Measurements from ENCODE around the gene PANK4. TPM values are rescaled to one million over a fixed set of nuclear protein-coding genes. Genes with fewer than 3 reads are reported as not detected.

The PANK4 gene
- total and polyA plus RNA-seq, 2 donors (not counting 3 experiments of a cell fraction or from before 2014, with no cell fraction given), result 22.1 to 34.0 TPM

GRCh38 chr1:2528016-2528415 is 1.6 kb upstream of the PANK4 start:
- POLR2A ChIA-PET, result no interaction called here
- DNase-seq (ENCODE audit: low read depth, low spot score), result no peak
- intact Hi-C loops (cut with micrococcal nuclease), result no loop called here
- no peaks in the 10 kb centered on the region for H4K20me1 ChIP-seq (replicated peaks; ENCODE audit: control insufficient read depth, extremely low read depth, insufficient read depth, low read length)
- no peak overlapping the region for H3K9ac ChIP-seq (replicated peaks; ENCODE audit: extremely low read depth, insufficient read depth, low read length)
- no peaks in the 10 kb centered on the region for H3K36me3 ChIP-seq (ENCODE audit: control insufficient read depth in 2 of 2, extremely low read depth in 1 of 2, insufficient read depth in 2 of 2, low read length in 2 of 2)
- peaks cover 17% of the 10 kb centered on the region for H3K4me1 ChIP-seq (ENCODE audit: control insufficient read depth, extremely low read depth, insufficient read depth, low read length)
- H3K4me3 ChIP-seq (replicated peaks in 1 of 3; ENCODE audit: insufficient read depth in 1 of 3, low read depth in 1 of 3, low read length in 3 of 3), result no peak overlapping the region
- CTCF ChIA-PET, result no interaction called here
- no peak overlapping the region for H3K27ac ChIP-seq (ENCODE audit: insufficient read depth, low read depth, low read length)
- no peak overlapping the region for H3K4me2 ChIP-seq (ENCODE audit: insufficient read depth, low read length)
- no peaks in the 10 kb centered on the region for H3K9me1 ChIP-seq (replicated peaks; ENCODE audit: control insufficient read depth, extremely low read depth, insufficient read depth, low read length)
- no peak for FAIRE-seq
- no peaks in the 10 kb centered on the region for H3K9me3 ChIP-seq (replicated peaks; ENCODE audit: control insufficient read depth, insufficient read depth, low read length)
- no peak for TF ChIP-seq CTCF (IDR thresholded peaks at IDR 0.05; ENCODE audit: extremely low read depth in 1 of 2, insufficient read depth in 1 of 2, low read depth in 1 of 2, low read length in 2 of 2)
- no peak for TF ChIP-seq MAX (IDR thresholded peaks at IDR 0.05; ENCODE audit: insufficient read depth, insufficient read length)
- no peak for TF ChIP-seq JUN (IDR thresholded peaks at IDR 0.05; ENCODE audit: borderline replicate concordance, insufficient read depth, insufficient read length, low read depth)
- TF ChIP-seq POLR2A (IDR thresholded peaks at IDR 0.05; ENCODE audit: low read depth, low read length), result no peak
- TF ChIP-seq MYC (IDR thresholded peaks at IDR 0.05; ENCODE audit: low read depth, low read length), result no peak
- no peak for TF ChIP-seq EZH2 (IDR thresholded peaks at IDR 0.05; ENCODE audit: borderline replicate concordance, low read depth, low read length, severe bottlenecking)
- no peak for TF ChIP-seq FOS (IDR thresholded peaks at IDR 0.05; ENCODE audit: borderline replicate concordance, insufficient read depth, low read length)
- TF ChIP-seq POLR2AphosphoS5 (IDR thresholded peaks at IDR 0.05; ENCODE audit: insufficient read depth, low read depth, low read length), result no peak
- no peak for TF ChIP-seq GATA2 (IDR thresholded peaks at IDR 0.05; ENCODE audit: insufficient read depth, insufficient read length, low read depth, low read length)
- dilution Hi-C loops (cut with MboI; ENCODE audit: extremely low pct_ligation_motif_present, low sequenced_read_pairs), result no loop called here
- no peak overlapping the region for H2AFZ ChIP-seq (ENCODE audit: low read depth, low read length)
- BruUV-seq (replicated peaks), result no TSS peak
- H3K79me2 ChIP-seq (ENCODE audit: control insufficient read depth, insufficient read depth, low read length), result peaks cover 29% of the 10 kb centered on the region
- peaks cover 16 to 17% of the 10 kb centered on the region in 2 experiments for H3K27me3 ChIP-seq (ENCODE audit: control insufficient read depth in 2 of 2, insufficient read depth in 2 of 2, low read length in 2 of 2)

All from endothelial cell of umbilical vein (primary cell).